Pancreas (tissue), 10 donors: ENCODE results near the gene RAD51B. TPM values are rescaled to one million over a fixed set of nuclear protein-coding genes. Genes with fewer than 3 reads are reported as not detected.

ENCODE experiments used
- ATAC-seq, 4 donors: fragments of 200-7000 bp; cut with Tn5 transposase; one replicate each; pipeline versions ENCODE4 v1.8.0 to v1.9.1; 2020; ENCODE audit warnings: mild to moderate bottlenecking in 4 of 4, moderate library complexity in 4 of 4
- DNase-seq, 6 donors: peaks; one replicate each; pipeline ENCODE4 v3.0.0-alpha.2; 2020
- FAIRE-seq: peaks from 2 replicates; lab custom pipeline; 2012; peaks lifted over from hg19 to GRCh38; lab: Jason Lieb, UNC
- H3K27ac ChIP-seq, 4 donors: fragments of 200-600 bp; sonication (generic); 1 replicate in 3 of 4; 2 replicates in 1 of 4; pipeline versions ENCODE4 v1.5.0 to v1.8.0; 2020
- H3K27me3 ChIP-seq, 4 donors: fragments of 200-600 bp; one replicate each; pipeline ENCODE4 v1.8.0; 2021
- H3K36me3 ChIP-seq, 3 donors: fragments of 200-600 bp; sonication (generic) in 1 of 3; one replicate each; pipeline versions ENCODE4 v1.5.0 to v1.8.0; 2020 to 2021
- H3K4me1 ChIP-seq, 3 donors: fragments of 200-600 bp; one replicate each; pipeline ENCODE4 v1.8.0; 2021
- H3K4me3 ChIP-seq, 4 donors: fragments of 200-600 bp; sonication (generic) in 2 of 4; one replicate each; pipeline versions ENCODE4 v1.5.0 to v1.8.0; 2020 to 2021
- H3K9me3 ChIP-seq, 4 donors: fragments of 200-600 bp; one replicate each; pipeline ENCODE4 v1.8.0; 2021
- WGBS, 2 donors: extraction: QIAGEN DNeasy Blood & Tissue Kit; methylation state at CpG; one replicate each; pipeline ENCODE4 v1.1.7; 2013; 5-methylcytosine and 5-hydroxymethylcytosine counted together
- intact Hi-C, 3 donors: fragments of 100-400 bp; cut with DNase I; formaldehyde crosslinking; loops; one replicate each; pipeline versions ENCODE4 v1.11.1 to v1.14.2; 2022
- polyA plus RNA-seq, 2 donors: library from polyadenylated mRNA; stranded (reverse); fragments of 200-250 nt; gene quantifications; one replicate each; pipeline ENCODE4 v1.2.3, GENCODE V29; 2013
- total RNA-seq, 6 donors: library from RNA; stranded (reverse); fragmentation: NEBNext Ultra II Directional in 4 of 6; extraction: Animal tissue kit (Norgen Biotek cat#: 25700) in 4 of 6; gene quantifications; one replicate each; pipeline versions ENCODE4 v1.2.1 to v1.2.4, GENCODE V29; 2021 to 2023
- TF ChIP-seq, protein P1 (sequence below), 4 donors: fragments of 200-600 bp; sonication (generic) in 3 of 4; IDR thresholded peaks; one replicate each; pipeline versions ENCODE4 v1.5.0 to v1.8.0; 2021; ENCODE audit warnings: antibody characterized with exemption in 4 of 4
- donor health status: healthy with polysubstance abuse.
- donor health status: DM: no; HTN: no; CAD: no; lungs with moderate emphysema.
- donor health status: DM: no; HTN: no; CAD: no.
- donor health status: control.
- donor health status: control.
- donor health status: Bipolar disorder and iron deficiency.
- donor health status: DM: yes; HTN: yes; CAD: no.
- donor health status: DM: no; HTN: no; CAD: no.
- donor health status: DM: no; HTN: no; CAD: no.
- donor health status: DM: yes; HTN: yes; CAD: no.

RAD51B gene
- total and polyA plus RNA-seq, 8 donors, result 1.1 to 17.3 (median 5.8) TPM

DNA sequence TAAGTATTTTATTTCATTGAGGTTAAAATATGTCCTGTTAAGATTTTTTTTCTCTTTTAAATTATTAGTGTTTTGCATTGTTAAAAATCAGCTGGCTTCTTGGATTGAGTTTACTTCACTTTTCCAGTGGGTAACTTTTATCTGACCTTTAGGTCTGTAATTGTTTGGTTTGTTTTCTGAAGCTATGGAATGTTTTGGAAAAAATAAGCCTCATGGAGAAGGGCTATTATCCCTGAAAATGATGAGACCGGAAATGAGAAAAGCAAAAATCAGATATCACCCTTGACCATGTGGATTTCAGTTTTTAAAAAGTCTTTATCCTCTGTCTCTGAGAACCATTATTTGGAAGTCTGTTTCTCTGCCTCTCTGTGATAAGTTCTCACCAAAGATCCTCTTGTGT is 180.9 kb downstream of the RAD51B start:
- 79 to 97% methylated on average over 1 of the region's 1 CpG for WGBS, 2 donors
- no peak for FAIRE-seq

DNA sequence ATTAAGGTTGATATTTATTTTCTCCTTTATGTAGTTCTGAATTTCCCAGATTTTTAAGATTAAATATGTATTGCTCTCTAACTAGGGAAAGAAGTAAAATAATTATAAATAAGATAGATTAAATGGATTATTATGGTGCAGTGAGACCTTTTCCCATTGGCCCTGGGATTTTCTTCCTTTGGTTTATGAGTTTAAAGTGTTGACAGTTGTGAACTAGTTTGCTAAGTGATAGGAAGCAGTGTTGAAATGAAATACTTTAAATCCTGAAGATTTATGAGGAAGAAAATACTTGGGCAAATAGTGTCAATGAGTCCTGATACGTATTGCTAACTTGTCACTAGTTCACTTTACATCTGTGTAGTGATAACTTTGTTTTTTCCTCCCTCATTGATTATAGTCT is 188.9 kb downstream of the RAD51B start:
- intact Hi-C loops, result no loop called here
- Histone ChIP-seq H3K9me3 (no peaks in the 10 kb centered on the region), H3K27me3 (no peaks in the 10 kb centered on the region), H3K27ac (peak overlapping the region in 1 of 4 donors; percentile 22), H3K4me1 (peaks cover 6 to 34% (median 27%) of the 10 kb centered on the region in 3 donors), H3K36me3 (no peaks in the 10 kb centered on the region), H3K4me3 (no peak overlapping the region)
- no peak for ATAC-seq
- TF ChIP-seq, protein P1, sequence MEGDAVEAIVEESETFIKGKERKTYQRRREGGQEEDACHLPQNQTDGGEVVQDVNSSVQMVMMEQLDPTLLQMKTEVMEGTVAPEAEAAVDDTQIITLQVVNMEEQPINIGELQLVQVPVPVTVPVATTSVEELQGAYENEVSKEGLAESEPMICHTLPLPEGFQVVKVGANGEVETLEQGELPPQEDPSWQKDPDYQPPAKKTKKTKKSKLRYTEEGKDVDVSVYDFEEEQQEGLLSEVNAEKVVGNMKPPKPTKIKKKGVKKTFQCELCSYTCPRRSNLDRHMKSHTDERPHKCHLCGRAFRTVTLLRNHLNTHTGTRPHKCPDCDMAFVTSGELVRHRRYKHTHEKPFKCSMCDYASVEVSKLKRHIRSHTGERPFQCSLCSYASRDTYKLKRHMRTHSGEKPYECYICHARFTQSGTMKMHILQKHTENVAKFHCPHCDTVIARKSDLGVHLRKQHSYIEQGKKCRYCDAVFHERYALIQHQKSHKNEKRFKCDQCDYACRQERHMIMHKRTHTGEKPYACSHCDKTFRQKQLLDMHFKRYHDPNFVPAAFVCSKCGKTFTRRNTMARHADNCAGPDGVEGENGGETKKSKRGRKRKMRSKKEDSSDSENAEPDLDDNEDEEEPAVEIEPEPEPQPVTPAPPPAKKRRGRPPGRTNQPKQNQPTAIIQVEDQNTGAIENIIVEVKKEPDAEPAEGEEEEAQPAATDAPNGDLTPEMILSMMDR (IDR thresholded peaks at IDR 0.05), result no peak
- FAIRE-seq, result no peak
- DNase-seq, result no peak
- 25 to 38% methylated on average over 1 of the region's 1 CpG for WGBS, 2 donors

More for the DNA sequence above, 180.9 kb downstream of the RAD51B start:
- Histone ChIP-seq H3K4me1 (peaks cover 0 to 13% (median 0%) of the 10 kb centered on the region in 3 donors), H3K4me3 (no peak overlapping the region), H3K36me3 (no peaks in the 10 kb centered on the region), H3K27me3 (no peaks in the 10 kb centered on the region), H3K27ac (no peak overlapping the region), H3K9me3 (no peaks in the 10 kb centered on the region)
- ATAC-seq (no peak), DNase-seq (no peak)
- intact Hi-C loops, result no loop called here
- TF ChIP-seq, protein P1 (IDR thresholded peaks at IDR 0.05), result no peak

DNA sequence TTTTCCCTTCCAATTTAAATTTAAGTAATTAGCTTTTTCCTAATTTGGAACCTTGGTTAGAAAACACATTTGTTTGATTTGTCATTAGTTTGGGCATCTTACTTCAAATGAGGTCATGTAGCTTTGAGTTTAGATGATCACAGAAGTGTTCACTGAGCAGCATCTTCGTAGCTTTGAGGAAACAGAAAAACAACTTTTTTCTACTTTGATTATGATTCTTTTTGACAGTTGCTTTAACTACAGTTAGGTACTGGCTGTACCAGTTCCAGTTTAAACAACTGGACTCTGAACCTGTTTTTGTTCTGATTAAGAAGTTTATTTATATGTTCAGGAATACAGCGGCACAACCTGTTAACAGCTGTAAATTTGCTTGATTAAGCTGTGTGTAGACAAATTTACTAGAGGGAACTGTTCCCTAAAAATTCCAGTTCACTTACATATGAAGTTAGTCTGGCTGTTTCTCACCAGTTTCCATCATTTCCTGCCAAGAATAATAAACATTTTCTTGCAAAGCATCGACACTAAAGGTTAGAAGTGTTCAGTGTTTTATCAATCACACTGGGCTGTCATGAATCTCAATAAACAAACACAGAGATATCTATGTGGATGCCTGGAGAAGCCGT is 191.9 kb downstream of the RAD51B start:
- 7 to 8% methylated on average over 4 of the region's 4 CpGs for WGBS, 2 donors
- H3K36me3 ChIP-seq, result no peaks in the 10 kb centered on the region
- H3K4me1 ChIP-seq, result peaks cover 6 to 34% (median 27%) of the 10 kb centered on the region in 3 donors
- H3K9me3 ChIP-seq, result no peaks in the 10 kb centered on the region
- H3K27ac ChIP-seq, result peak overlapping the region in 2 of 4 donors; percentile 12 to 50
- intact Hi-C loops, result no loop called here
- TF ChIP-seq, protein P1 (IDR thresholded peaks at IDR 0.05), result no peak
- no peak overlapping the region for H3K4me3 ChIP-seq
- H3K27me3 ChIP-seq, result no peaks in the 10 kb centered on the region
- peak; percentile 92 for FAIRE-seq
- ATAC-seq, result peak; percentile 54 to 79 (median 65)
- DNase-seq, result no peak

DNA sequence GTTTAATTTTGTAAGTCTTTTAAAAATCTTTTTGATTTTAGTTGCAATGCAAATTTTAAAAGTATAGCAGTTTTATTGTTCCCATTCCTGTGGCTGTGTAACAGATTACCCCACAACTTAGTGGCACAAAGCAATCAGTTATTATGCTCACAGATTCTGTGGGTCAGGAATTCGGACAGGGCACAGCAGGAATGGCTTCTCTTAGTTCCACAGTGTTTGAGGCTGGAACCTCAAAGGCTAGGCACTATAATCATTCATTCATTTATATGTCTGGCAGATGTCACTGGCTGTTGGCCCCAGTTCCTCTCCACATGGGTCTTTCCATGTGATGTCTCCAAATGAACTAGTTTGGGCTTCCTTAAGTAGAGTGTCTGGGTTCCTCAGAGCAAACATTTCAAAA is 193.3 kb downstream of the RAD51B start:
- no peak overlapping the region for H3K27ac ChIP-seq
- FAIRE-seq (no peak), DNase-seq (no peak), ATAC-seq (no peak)
- H3K27me3 ChIP-seq, result no peaks in the 10 kb centered on the region
- intact Hi-C loops, result no loop called here
- H3K4me1 ChIP-seq, result peaks cover 6 to 34% (median 27%) of the 10 kb centered on the region in 3 donors
- no peak overlapping the region for H3K4me3 ChIP-seq
- H3K9me3 ChIP-seq, result no peaks in the 10 kb centered on the region
- TF ChIP-seq, protein P1 (IDR thresholded peaks at IDR 0.05), result no peak
- no peaks in the 10 kb centered on the region for H3K36me3 ChIP-seq
- 61 to 72% methylated on average over 1 of the region's 1 CpG for WGBS, 2 donors

DNA sequence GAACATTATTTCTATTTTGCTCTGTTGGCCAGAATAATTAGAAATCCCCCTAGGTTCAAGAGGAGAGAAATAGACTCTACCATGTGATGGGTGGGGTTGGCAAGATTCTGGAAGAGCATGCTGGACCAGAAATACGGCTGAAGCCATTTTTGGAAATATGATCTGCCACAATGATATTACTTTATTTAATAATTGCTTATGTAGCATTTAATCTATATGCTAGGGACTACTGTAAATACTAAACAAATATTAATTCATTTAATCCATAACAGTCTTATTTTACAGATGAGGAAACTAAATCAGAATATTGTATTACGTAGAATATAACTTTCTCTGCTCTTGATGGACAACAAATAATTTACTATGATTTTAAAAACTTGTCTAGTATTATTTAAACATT is 193.7 kb downstream of the RAD51B start:
- 88 to 89% methylated on average over 2 of the region's 2 CpGs for WGBS, 2 donors
- peaks cover 6 to 29% (median 28%) of the 10 kb centered on the region in 3 donors for H3K4me1 ChIP-seq
- H3K27ac ChIP-seq, result no peak overlapping the region
- ATAC-seq (no peak), FAIRE-seq (no peak), DNase-seq (no peak)
- no peak overlapping the region for H3K4me3 ChIP-seq
- TF ChIP-seq, protein P1 (IDR thresholded peaks at IDR 0.05), result no peak
- no peaks in the 10 kb centered on the region for H3K36me3 ChIP-seq
- H3K9me3 ChIP-seq, result no peaks in the 10 kb centered on the region
- H3K27me3 ChIP-seq, result no peaks in the 10 kb centered on the region
- intact Hi-C loops, result no loop called here
